ENCODE measurements around the gene MICAL3.

Gene MICAL3

DNA sequence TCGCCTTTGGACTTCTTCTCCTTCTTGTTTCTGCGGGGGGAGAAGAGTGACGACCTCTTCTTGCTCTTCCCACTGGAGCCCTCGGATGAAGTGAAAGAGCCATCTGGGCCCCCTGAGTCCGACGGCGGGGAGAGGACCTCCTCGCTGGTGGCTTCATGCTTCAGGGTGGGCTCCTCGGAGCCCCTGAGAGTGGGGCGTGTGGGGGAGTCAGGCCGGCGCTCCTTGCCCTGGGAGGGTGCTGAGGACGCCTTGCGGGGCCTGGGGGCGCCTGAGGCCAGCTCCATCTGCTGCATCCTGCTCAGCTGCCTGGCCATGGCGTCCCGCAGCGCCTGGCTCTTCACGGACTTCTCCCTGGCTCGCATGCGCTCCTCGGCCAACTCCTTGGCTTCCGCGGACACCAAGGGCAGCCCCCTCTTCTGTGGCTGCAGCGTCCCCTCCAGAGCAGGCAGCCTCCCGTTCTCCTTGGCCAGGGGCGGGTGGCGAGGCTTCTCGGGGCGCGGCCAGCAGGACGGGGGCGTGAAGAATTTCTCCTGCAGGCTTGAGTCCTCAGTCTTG, 206.8 kb downstream of the MICAL3 start:
- DNase-seq (ENCODE audit: low read depth in 2 of 2) = no peak

DNA sequence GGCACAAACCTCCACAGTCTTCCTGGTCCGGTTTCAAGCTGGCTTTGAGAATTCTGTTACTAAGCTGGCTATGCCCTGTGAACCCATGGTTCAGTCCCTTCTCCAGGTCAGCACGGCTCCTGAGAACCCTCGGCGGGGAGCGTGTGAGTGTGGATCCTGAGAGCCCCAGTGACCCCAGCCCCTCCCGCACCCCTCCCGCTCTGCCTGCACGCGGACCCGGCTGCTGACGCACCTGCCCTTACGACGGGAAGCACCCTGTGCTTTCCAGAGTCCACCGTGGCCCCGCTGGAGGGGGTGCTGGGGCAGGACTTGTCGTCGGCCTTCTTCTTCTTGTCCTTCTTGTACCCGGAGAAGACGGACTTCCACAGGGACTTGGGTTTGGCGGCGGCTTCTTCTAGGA, 207.3 kb downstream of the MICAL3 start:
- DNase-seq (ENCODE audit: low read depth in 2 of 2) = no peak

DNA sequence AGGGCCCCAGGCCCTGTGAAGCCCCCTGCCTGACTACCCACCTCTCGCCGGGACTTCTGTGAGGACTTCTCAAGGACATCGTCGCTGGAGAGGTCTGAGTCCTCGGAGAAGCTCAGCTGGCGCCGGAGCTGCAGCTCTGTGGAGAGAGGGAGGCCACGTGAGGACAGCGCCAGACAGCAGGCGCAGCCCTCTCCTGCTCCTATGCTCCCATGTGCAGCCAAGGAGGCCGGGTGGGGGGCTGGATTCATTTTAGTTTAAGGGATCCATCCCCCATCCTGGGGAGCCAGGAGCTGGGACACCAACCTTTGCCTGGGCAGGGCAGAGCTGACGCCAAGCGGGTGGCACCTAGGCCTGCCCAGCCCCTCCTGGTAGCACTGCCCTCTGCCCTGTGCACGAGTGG, 207.7 kb downstream of the MICAL3 start:
- DNase-seq (ENCODE audit: low read depth in 2 of 2) = no peak

DNA sequence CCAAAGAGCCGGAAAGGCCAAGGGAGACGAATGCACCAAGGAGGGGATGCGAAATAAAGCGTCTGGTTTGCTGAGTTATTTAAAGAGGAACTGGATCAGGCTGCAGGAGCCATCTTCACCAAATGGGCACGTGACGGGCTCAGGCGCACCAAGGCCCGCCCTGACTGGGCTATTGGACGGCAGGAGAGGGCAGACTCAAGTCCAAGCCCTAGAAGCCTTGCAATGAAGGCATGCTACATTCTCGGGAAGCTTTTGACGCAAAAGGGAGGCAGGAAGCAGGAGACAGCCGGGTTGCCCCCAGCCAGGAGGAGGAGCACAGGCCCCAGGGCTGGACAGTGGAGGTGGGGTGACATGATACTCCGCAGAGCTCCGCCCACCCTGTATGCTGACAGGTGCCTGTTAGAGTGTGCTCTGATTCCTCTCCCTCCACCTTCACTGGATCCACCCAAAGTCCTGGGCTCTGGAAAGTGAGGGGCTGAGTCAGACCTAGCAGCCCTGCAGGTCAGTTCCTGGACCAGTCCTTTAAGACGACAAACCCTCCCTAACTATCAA, 208.6 kb downstream of the MICAL3 start:
- no peak for DNase-seq (ENCODE audit: low read depth in 2 of 2)

DNA sequence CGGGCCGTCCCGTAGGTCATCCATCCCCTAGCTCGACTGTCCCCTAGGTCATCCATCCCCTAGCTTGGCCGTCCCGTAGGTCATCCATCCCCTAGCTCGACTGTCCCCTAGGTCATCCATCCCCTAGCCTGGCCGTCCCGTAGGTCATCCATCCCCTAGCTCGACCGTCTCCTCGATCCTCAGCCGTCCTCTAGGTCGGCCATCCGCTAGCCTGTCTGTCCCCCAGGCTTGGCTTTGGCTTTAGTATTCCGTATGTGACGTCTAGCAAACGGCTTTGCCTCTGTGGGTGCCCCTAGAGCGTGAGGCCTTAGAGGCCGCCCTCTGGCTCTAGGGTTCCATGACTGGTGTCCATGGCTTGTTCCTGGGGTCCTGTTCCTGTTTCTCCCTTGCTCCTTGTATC, 209.5 kb downstream of the MICAL3 start:
- DNase-seq (ENCODE audit: low read depth in 2 of 2) = no peak

DNA sequence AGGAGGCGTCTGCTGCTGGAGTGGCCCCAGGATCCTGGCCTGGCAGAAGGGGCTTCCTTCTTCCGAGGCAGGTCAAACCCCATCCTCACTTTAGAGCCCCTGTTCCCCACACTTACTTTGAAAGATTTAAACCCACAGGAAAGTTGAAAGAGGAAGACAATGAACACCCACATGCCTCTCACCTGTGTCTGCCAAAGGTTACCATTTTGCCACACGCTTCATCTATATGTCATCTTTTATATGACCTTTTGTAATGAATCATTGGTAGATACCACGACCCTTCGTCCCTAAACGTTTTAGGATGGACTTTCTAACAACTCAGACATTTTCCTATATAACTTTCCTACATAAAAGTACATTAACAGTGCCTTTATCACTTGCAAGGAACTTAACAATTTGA, 210.3 kb downstream of the MICAL3 start:
- no peak for DNase-seq (ENCODE audit: low read depth in 2 of 2)

DNA sequence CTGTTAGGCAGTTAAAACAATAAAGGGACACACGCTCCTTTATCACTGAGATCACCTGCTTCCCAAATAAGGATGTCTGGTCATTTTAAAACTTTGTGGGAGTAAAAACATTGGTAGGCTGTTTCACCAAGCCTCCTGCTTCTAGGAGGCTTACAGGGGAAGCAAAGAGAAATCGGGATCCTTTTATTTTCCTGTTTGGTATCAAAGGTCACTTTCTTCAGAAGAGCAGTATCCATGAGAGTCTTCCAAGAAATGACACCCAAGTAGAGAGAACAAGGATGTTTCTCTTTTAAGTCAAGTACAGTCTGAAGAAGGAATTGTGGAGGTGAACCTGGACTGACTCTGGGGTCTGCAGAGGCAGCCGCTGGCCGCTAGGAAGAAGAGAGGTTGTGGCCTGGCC, 213.2 kb downstream of the MICAL3 start:
- DNase-seq (ENCODE audit: low read depth in 2 of 2) = no peak

DNA sequence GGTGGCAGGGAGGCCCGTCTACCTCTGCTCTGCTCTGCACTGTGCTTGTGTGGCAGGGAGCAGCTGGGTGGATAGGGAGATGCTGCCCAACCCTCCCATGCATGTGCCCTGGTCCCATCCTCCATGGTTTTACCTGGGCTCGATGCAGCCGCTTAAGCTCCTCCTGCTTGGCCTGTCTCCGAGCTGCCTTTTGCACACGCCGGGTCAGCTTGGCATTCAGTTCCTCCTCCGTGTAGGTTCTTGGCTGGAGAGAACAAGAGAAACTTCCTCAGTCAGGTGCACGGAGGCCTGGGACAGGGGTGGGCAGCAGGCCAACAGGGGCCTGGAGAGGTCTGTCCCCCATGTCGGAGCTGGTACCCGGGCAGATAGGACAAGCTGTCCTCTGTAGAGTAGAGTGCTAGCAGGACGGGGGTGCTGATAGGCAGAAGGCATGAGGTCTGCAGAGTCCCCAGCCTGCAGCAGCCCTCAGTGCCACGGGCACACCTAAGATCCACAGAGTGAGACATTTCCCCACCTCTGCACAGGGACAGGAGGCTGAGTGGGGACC, 213.7 kb downstream of the MICAL3 start:
- no peak for DNase-seq (ENCODE audit: low read depth in 2 of 2)

DNA sequence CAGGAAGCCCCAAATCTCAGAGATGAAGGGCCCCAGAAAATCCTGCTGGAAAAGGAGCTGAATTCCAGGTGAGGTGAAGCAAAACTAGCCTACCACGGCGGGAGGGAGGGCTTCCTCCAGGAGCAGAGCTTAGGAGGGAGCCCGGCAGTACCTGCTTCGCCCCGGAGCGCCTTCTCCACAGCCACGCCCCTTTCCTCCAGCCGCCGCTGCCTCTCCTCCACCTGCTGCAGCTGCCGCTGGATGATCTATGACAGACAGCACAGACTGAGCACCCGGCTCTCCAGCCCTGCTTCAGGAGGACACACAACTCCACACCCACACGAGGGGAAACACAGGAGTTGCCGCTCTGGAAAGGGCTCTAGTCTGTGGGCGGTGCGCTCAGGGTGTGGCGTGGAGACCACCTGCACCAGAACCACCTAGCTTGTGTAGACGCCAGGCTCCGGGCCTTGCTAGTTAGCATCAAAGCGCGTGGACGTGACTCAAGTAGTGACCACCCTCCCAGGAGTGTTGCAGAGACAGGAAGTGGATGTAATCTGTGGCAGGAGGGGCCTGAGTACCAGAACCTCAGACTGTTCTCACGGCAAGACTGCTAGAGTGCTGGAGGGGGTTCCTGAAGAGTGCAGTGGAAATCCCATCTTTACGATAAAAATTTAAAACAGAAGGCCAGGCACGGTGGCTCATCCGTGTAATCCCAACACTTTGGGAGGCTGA, 215.5 kb downstream of the MICAL3 start:
- DNase-seq (ENCODE audit: low read depth in 2 of 2) = no peak

DNA sequence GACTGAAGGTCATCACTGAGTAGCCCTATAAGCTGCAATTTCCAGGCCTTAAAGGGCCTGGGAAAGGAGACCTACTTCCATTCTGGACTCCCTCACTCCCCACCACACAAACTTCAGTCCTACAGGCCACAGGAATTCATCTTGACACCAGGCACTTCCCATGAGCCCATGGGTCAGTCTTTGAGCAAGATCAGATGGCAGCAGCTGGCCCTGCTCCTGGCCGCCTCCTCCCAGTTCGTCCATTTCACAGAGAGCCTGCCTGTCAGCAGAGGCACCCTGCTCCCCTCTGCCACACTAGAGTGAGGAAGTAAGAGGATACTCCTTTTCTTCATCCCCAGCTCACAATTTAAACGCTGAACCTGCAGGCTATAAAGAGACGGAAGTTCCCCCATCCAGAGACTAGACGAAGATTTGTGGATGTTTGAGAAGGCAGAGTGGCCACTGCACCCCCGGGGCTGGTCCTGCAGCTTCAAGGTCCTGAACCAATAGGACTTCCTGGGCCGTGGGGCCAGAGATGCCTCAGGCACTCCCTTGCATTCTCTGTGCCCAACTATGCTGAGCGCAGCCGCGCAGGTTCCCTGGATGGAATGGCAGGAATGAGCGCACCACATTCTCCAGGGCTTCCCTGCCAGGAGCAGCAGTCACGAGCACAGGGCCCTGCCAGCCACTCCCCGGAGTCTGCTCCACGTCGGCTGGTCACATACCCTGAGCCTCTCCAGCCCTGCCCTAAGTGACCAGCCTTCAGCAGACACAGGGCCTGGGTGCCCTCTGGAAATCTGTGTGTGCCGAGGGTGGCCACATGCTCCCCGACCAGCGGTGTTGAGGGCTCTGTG, 216.6 kb downstream of the MICAL3 start:
- no peak for DNase-seq (ENCODE audit: low read depth in 2 of 2)

DNA sequence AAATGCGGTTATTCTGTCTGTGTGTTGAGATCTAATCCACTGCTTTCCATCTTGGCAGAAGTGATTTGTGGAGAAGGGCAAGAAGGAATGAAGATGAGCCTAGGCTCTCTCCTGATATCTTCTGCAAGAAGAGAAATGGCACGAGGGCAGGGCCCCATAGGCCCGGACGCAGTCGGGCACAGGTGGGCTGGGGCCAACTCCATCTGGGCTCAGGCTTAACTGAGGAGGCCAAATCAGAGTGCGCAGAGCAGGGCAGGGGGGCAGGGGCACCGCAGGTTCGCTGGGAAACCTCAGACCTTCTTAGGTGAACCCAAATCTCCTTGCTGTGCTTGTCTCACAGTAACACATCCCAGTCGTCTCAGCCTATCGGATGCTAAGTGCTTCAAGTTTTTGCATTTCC, 217.3 kb downstream of the MICAL3 start:
- DNase-seq (ENCODE audit: low read depth in 2 of 2) = no peak

DNA sequence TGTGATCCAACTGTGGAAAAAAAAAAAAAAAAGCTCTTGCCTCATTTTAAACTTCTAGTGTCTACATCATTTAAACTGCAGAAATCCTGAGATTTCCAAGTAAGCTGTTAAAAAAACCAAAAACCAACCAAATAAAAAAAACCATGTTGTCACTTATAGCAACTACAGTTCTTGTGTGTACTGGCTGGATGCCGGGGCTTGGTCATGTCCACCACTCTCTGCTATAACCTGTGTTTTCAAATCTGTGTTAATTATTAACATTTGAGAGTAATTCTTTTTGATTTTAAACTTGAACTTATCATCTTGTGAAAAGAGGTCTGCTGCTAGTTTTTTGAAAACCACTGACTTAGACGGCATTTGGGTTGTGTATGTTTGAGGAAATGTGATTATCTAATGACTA, 217.9 kb downstream of the MICAL3 start:
- DNase-seq (ENCODE audit: low read depth in 2 of 2) = no peak

DNA sequence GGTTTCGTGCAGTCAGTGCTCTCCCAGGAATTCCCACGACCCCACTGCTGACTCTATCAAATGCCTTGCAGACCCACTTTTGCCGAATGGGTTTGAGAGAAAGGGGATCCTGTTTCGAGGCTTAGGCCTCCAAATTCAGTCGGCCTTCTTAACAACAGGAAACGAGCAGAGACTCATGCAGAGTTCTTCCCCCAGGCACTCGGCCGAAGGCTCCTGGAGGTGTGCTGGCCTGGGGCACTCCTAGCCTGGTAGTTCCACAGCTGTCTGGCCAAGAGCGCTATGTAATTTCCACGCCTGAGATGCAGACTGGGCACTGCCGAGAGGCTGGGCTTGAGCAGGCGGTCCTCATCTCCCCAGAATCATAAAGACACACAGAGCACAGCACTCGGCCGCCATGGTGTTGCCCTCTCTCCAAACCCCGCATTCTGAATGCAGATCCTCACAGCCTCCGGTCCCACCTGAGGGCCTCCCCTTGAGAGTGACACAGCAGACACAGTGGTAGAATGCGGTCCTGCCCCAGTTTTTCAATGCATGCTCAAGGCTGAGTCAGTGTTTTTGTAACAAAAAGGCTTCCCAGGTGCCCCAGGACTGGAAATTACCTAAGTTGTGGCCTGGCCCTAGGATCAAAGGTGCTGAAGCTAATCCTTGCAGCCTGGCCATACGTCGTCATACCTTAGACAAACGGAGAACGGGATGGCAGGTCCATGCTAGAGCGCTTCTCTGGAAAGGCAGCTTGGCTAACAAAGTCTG, 219.9 kb downstream of the MICAL3 start:
- no peak for DNase-seq (ENCODE audit: low read depth in 2 of 2)

DNA sequence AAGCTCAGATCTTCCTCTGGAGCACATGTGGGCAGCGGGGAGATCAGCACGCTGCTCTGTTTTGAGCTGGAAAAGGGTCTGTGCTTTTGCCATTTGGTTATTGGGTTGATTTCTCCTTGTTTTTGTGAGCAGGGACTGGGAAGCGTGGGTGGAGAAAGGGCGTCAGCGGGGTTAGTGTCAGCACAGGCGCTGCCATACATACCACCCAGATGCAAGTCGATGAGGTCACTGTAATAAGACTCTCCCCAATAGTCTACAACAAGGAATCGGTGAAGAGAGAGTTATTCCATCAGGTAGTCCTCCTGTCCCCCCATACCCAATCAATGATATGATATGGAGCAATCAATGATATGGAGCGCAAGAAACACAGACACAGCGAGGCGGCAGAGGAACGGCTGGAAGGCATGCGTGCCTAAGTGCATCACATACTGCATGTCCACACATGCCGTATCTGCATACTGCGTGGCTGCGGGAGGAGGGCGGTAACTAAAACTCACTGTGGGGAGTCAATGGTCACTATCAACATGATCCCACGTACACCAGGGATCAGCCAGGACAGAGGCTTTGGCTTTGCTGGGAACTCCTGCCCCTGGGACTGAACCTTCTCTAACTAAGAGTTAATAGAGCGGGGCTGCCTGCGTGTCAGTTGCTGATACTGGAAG, 220.6 kb downstream of the MICAL3 start:
- DNase-seq (ENCODE audit: low read depth in 2 of 2) = no peak

DNA sequence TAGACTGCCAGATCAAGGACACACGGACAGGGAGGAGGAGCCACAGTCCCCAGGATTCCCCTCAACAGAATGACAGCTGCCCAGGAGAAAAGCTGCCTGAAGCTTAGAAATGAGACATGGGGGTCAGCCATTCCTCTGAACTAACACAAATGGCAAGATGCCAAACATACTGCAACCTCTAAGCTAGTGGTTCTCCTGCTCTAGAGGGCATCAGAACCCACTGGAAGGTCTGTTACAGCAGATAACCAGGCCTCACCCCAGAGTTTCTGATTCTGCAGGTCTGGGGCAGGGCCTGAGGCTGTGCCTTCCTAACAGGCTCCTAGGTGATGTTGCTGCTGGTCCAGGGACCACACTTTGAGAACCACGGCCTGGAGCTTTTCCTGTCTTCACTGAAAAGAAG, 221.5 kb downstream of the MICAL3 start:
- DNase-seq (ENCODE audit: low read depth in 2 of 2) = no peak

DNA sequence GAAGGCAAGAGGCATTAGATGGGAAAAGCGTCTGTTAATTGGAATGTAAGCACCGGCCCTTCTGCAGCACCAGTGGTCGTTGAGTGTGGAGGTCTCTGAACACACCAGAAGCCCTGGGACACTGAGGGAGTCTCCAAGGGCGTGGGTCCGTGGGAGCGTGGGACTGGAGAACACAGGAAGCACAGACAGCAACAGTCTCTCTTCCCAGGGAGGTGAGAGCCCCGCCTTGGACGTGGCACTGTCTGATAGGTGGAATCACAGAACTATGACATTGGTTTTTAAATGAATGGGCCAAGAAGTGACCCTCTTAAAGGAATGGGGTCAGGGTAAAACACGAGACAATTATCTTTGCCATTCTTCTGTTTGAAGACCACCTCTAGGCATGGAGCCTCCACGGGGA, 221.9 kb downstream of the MICAL3 start:
- no peak for DNase-seq (ENCODE audit: low read depth in 2 of 2)

DNA sequence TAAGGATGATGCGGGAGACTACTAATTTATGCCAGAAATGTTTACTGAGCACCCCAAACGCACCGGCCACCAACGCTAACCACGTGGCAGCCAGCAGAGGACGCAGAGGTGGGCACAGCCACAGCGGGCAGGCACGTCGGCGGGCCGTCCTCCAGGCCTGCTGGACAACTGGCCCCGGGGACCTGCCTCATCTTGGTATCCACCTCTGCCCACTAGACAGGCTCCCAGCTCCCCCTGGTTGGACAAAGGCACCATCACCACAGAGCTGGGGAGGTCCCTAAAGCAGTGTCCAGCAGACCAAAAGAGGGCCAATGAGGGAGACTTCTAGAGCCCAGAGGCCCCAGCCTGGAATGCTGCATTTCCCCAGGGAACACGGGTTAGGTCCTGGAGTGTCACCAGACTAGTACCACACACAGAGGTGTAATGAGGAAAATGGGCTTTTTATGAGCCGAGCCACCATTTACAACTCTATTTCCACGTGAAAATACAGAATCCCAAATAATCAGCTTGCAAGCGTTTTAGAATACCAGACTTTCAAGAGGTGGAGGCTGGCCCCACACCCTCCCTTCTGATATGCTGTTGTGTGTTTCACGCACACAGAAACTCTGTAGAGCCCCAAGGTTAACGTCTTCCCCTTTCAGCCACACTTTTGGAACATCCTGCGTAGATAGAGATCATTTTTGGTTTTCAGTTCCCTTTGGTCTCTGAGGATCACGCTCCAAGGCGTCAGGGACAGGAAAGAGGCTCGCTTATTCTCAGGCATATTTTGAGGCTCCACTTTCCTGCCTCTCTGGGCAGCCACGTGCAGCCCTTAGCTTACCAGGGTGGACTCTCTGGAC, 226.4 kb downstream of the MICAL3 start:
- DNase-seq (ENCODE audit: low read depth in 2 of 2) = no peak

DNA sequence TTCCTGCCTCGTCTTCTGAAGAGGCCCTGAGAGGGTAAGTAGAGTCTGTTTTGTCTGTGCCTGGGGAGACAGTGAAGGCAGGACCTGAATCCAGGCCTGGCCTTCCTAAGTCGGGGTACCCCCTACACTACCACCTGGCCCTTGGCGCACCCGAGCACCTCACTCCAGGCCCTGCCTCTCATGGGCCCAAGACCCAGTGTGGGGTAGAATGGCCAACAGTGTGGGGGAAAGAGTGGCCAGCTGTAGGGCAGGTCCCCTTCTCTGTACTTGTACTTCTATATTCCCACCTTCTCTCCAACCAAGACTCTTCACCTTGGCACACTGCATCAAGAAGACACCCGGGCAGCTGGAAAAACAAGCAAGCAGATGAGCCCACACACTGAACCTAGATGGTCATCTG, 227.7 kb downstream of the MICAL3 start:
- no peak for DNase-seq (ENCODE audit: low read depth in 2 of 2)

DNA sequence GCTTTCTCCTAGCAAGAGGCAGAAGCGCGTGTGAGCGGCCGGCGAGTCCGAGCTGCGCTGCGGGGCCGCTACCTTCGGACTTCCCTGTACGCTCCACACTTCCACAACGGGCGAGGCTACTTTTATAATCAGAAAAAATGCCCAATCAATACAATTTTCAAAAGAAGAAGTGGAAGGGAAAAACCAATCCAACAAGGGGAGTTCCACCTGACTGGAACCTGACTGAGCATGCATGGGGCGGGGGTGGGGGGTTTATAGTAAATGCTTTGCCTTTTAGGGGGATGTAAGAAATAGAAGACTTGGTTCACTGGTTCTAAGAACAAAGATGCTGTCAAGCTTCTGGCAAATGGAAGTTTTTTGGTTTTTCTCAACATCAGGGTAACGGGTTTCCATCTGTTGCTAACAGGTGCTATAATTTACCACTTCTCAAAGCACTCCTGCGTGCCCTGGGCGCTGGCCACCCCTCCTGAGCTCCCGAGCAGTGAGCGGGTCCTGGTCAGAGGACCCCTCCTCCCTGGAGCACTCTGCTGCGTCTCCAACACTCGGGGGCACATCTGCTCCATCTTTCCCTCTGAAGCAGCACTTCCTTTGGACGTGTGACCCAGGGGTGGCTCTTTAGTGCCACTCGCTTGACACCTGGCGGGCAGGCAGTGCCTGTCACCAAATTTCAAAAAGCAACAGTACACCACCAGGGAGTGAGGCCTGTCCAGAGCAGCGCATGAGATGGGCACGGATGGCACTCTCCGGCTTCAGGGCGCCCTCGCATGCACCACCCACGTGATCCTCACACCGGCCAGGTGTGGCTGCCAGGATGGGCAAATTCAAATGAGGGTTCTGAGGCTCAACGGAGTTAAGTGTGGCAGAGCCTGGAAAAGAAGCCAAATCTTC, 228.5 kb downstream of the MICAL3 start:
- no peak for DNase-seq (ENCODE audit: low read depth in 2 of 2)
